ENCODE data around the gene SETDB1. TPM values are rescaled to one million over a fixed set of nuclear protein-coding genes. Genes with fewer than 3 reads are reported as not detected.
A peak's percentile ranks its signal among the peaks of the same experiment; 100 is the strongest.

The SETDB1 gene
- total RNA-seq, 1 donor from 2014 or later, result 28.6 TPM

DNA sequence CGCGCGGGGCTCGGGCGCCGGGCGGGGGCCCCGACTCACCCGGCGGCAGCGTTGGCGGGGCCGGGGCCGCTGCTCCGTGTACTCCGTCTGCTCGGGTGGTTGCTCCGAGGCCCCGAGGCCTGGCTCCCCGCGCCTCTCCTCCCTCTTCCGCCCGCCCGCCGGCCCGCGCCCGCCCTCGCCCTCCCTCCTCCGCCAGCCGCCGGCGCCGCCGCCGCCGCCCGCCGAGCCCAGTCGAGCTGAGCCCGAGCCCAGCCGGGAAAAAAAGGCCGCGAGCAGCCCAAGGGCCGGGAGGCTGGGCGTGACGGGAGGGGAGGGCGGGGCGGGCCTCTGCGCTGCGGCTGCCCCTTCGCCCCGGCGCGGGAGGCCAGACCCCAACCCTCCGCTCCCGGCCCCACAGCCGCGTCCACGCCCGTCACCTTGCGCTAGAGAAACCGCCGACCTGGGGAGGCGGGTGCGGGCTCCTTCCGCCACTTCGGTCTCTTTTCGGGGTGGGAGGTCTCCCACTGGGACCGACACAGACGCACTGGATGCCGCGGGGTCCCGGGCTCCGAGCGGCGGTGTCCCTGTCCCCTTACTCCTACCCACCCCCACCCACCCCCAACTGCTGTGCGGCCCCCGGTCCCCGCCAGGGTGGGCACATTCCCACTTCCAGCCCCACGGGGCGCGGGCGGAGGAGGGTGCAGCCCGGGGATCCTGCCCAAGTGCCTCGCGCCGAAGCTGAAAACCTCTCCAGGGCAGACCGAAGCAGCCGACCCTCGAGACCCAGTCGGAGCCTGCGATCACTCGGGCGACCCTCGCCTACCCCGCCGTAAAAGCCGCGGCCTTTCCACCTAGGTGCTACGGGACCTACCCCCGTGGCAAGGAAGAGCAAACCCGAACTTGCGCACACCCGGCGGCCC is 48.7 kb downstream of the SETDB1 start, which contains the start of gene CERS2:
Gene CERS2, minus strand, starts transcription at position 256 of the 899 bp plus-strand sequence. CDS start 5,745 bp downstream, outside the sequence.
- DNase-seq (ENCODE audit: low read depth in 2 of 2), result peak; percentile 82 to 87

DNA sequence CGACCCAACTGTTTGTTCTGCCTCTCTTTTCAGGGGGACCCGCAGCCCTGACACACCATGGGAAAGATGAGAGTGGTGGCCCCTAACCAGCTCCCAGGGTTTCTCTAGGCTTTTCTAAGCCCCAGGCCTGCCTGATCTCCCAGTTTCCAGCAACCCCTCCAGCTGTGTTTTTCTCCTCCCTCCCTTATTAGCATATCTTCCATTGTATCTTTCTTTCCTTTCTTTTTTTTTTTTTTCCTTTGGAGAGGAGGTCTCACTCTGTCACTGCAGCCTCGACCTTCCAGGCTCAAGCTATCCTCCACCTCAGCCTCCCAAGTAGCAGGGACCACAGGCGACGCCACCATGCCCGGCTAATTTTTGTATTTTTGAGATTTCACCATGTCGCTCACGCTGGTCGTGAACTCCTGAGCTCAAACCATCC is 50.2 kb downstream of the SETDB1 start:
- DNase-seq (ENCODE audit: low read depth in 2 of 2), result no peak

DNA sequence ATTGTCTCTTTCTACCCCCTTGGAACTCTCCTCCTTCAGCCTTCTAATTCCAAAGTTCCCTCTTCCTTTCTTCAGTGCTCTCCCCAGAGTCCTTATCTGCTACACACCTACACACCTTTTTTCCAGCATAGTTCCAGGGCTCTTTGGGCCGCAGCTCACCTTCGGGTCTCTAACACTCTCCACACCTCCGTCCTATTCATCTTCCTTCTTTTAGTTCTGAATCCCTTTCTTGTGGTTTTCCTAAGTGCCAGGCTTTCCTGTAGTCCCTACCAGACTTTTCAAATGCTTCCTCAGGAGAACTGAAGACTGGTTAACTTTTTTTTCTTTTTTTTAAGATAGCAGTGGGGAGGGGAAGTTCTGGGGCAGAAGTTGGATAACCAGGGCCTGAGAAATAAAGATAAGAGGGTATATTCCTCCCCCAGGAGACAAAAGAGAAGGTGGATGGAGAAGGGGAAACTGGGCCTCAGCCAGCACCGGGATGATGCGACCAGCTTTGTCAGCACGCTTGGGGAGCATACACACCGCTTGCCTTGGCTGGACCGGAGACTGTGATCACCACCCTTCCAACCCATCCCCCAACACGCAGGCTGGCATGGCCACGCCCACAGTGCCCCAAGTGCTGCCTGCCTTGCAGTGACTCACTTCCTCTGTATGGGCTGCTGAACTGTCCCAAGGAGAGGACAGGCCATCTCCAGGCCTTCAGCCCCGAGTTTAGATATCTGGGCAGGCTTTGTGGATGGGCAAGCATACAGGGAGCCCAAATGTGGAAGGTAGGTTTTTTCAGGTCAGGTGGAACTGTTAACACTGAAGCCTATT is 50.9 kb downstream of the SETDB1 start:
- peak; percentile 22 to 59 for DNase-seq (ENCODE audit: low read depth in 2 of 2)

DNA sequence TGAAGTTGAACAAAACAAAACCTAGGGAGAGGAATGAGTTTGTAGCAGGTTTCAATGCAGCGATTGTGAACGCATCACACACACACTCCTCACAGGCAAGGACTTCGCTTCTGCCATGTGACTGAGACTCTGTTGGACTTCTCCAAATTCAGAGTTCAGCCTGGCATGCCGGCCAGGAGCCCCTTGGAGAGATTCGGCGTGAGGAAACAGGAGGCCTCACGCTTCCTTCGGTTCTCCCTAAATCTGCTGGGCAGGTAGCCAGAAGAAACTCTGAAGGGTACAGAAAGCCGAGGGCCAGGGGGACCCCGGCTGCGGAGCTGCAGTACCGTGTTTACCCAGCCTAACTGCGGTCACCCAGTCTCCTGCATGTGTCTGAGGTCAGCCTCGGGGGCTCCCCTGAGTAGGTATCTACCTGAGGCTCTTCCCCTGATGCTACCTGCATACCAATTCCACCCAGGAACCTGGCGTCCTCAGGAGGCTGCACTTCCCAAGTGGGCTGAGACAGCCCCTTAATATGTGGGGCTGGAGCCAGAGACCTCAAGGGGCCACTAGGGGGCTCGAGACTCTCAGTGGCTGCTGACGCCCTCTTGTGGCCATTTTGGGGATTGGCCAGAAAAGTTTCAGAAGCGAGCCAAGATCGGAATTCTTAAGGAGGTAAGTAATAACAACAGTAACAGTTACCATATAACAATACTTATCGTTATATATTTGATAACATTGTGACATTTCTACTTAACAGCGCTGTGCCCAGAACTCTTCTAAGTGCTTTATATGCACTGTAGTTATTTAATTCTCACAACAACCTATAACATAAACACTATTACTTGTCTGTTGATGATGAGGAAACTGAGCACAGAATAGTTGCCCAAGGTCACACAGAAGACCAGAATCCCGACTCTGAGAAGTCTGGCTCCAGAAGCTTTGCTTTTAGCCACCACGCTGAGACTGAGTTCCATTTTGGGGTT is 53.2 kb downstream of the SETDB1 start:
- DNase-seq (ENCODE audit: low read depth in 2 of 2), result peak; percentile 84 to 87

DNA sequence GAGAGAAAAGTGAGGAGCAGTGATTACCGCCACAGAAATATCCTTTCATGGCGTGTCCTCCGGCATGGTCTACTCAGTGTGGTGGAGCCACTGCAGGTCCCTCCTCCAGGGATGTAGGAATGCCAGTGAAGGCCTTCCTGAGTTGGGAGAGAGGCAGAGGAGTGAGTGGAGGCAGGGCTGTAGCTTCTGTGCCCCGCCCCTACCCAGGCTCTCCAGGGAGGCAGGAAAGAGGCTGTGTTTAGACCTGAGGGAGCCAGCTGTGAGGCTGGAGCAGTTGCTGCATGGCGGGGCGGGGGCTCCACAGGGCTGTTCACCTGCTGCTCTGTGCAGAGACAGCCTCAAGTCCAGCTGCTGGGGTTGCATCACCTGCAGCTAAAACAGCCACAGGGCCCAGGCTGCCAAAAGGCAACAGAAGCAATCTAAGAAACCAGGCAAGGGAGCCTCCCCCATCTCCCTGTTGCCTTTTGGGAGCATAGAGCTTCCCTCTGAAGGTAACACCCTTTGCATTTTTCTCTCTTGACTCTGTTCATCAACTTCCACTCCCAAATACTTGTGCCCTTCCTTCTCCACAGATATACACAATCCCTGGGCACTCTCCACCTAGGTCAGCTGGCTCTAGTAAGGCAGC is 55.1 kb downstream of the SETDB1 start:
- DNase-seq (ENCODE audit: low read depth in 2 of 2), result no peak

DNA sequence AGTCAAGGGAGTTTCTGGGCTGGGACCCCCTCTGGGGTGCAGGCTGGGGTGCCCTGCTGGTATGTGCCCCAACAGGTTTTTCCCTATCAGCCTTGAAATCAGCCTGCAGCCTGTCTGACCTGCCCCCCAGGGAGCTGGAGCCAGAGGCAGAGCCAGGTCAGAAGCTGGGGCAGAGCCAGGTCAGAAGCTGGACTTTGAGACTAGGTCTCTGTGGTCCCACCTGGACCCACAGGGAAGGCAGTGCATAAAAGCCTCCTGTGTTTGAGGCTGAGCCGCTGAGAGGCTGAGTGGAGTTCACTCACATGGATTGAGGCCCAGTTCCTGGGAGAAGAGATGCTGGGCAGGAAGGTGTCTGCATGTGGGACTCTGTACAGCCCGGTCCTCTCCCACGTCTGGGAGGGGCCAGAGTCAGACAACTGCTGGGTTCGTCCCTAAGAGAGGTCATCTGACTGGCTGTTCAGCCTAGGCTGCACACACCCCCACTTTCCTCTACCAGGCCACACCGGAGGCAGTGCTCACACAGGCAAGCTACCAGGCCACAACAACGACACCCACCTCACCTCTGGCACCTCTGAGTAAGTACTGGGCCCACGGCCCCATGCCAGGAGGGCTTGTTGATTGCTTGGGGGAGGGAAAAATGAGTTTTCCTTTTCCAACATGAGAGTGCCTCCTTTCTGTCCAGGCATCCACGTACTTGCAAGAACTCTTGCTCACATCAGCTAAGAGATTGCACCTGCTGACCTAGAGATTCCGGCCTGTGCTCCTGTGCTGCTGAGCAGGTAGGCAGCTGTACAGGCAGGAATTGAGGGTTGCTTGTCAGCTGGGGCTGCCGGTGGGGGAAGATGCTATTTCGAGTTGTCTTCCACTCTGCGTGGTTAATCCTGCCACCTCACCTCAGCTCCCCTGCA is 55.9 kb downstream of the SETDB1 start, which contains the start of gene ANXA9:
Gene ANXA9, plus strand, starts transcription at position 488 of the 908 bp plus-strand sequence. CDS start 814 bp downstream, outside the sequence.
- DNase-seq (ENCODE audit: low read depth in 2 of 2), result no peak

DNA sequence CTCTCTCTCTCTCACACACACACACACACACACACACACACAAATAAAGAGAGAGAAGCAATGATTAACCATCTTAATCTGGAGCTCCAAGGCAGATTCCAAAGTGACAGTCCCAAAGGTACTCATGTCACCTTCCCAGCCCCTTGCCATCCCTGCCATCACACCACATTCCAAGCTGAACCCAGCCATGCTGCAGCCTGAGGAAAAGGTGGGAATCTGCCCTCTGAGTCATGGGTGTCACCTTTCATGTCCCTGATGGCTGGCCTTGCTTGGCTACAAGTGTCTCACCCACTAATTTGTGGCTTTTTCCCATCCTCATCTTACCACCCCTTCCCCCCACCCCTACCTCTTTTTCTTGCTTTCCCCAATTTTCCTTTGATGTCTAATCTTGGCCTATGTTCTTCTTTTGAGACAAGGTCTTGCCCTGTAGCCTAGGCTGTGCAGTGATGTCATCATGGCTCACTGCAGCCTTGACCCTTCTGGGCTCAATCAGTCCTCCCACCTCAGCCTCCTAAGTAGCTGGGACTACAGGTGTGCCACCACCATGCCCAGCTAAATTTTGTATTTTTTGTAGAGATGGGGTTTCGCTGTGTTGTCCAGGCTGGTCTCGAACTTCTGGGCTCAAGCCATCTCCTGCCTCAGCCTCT is 59.1 kb downstream of the SETDB1 start:
- DNase-seq (ENCODE audit: low read depth in 2 of 2), result no peak

DNA sequence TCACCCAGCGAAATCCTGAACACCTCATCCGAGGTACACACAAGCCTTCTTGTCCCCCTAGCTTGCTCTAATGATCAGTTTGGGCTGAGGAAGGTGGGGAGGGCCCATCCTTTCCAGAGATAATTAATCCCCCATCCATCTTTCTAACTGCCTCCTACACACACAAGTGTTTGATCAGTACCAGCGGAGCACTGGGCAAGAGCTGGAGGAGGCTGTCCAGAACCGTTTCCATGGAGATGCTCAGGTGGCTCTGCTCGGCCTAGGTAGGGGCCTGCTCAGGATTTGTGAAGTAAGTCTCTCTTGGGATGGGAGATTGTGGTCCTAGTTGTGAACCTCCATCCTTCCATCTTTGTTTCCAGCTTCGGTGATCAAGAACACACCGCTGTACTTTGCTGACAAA is 61.8 kb downstream of the SETDB1 start:
- DNase-seq (ENCODE audit: low read depth in 2 of 2), result no peak

DNA sequence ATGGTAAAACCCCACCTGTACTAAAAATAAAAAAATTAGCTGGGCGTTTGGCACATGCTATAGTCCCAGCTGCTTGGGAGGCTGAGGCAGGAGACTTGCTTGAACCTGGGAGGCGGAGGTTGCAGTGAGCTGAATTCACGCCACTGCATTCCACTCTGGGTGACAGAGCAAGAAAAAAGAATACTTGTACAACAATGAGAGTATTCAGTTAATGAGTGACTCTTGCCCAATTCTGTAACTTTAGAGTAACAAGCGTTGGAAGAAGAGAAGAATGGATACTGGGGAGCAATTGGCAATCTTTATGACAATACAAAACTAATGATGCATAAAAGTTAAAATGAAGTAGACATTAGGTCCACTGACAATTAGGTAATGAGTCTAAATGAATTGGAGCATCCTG is 66.5 kb downstream of the SETDB1 start:
- no peak for DNase-seq (ENCODE audit: low read depth in 2 of 2)

DNA sequence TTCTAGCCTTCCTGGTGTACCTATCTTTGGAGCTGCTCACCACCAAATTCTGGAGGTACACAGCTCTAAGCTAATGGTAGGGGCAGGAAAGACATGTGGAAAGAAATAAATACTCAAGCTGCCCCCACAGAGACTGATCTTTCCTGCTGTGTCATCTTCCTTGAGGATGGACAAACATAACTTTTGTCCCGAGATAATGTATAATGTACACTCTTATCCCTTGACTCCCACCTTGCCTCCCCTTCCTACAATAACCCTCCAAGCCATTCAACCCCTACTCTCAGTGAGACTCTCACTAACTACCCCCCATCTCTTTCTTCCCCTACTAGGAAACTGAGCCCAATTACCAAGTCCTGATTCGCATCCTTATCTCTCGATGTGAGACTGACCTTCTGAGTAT is 68.1 kb downstream of the SETDB1 start:
- DNase-seq (ENCODE audit: low read depth in 2 of 2), result no peak

DNA sequence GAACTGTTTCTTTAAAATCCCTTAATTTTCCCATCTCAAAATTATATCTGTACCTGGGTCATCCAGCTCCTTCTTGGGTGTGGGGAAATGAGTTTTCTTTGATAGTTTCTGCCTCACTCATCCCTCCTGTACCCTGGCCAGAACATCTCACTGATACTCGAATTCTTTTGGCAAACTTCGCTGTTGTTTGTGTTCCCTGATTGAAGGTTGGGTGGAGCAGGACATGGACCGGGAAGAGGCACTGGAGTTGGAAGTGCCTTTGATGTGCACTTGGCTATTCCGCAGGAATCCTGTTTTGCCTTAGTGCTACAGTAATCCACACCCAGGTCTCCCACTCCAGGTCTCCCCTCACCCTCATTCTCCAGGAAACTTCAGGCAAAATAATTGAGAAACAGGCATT is 69.3 kb downstream of the SETDB1 start:
- DNase-seq (ENCODE audit: low read depth in 2 of 2), result no peak

DNA sequence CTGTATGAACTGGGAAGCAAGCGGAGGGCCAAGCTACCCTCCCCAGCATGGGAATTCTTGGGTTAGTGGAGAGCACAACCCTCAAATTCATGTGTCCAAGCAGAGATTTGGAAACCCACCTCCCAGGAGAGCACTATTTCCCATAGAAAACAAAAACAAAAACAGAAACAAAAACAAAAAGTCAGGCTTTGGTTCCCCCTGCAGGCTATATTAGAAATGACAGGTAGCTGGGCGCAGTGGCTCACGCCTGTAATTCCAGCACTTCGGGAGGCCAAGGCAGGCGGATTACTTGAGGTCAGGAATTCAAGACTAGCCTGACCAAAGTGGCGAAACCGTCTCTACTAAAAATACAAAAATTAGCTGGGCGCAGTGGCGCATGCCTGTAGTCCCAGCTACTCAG is 69.7 kb downstream of the SETDB1 start:
- DNase-seq (ENCODE audit: low read depth in 2 of 2), result peak; percentile 26 to 29

DNA sequence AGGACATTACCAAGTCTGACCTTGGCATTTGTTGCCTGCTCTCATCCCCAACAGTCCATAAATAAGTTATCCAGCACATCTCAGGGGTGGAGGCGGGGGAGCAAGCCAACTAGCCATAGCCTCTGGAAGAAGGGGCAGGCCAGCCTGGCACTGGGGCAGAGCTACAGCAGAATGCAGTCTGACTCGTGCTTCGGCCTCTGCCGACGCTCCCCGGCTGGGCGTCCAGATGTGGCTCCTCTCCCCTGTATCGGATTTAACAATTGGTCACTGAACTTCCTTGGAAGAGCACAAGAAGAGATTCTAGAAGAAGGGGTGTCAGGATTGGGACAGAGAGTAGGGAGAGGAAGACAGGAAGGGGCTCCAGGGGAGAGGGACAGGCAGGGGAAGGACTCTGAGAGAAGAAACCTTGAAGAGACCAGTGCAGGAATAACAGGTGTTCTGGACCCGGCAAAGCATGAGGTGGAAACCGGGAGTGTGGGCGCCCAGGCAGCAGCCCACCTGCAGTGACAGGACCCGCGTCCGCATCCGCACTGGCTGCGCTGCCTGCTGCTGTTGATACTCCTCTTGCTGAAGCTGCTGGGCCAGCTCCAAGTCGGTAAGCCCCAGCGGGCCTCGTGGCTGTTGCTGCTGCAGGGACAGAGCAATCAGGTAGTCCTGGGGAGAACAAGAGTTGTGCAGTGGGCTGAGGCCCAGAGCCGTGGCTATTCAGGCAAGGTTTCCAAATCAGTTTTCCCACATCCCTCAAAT is 71.1 kb downstream of the SETDB1 start:
- DNase-seq (ENCODE audit: low read depth in 2 of 2), result no peak

DNA sequence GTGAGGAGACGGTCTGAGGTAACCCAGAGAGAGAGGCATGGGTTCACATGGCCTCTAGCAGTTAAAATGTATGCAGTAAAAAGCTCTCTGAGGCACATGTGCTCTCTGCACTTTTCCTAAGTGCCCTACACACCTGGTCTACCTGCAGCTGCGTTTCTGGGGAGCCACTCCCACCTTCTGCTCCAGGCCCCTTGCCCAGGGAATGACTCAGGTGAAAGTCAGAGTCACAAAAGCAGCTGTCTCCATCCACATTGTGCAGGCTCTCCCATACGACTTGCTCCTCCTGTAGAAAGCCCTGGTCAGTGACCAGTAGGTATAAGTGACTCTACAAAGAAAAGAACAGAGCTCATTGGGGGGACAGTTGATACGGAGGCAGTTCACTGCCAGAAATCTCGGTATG is 71.8 kb downstream of the SETDB1 start:
- no peak for DNase-seq (ENCODE audit: low read depth in 2 of 2)

DNA sequence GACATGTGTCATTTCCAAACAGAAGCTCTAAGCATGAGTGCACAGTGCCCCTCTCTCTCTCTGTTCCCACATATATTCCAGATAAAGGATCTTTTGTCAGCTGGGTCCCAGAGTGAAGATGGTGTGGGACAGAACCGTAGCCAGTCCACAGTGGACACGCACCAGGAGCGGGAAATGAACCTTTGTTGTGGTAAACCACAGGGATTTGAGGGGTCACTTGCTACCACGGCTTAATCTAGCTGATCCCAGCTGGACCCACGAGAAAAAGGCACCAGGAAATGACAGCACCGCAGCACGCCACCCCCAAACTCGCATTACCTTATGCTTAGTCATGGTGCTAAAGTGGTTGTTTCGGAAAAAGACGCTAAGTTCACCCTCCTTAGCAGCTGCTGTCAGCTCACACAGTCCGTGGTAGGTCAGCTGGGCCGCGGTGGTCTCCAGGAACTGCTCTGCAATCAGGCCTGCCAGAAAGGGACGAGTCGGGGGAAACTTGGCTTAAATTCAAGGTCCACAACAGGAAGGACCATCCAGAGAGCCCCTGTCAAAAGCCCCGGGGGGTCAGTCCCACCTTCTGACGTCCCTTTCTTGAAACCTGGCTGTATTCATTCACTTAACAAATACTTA is 73.0 kb downstream of the SETDB1 start:
- peak; percentile 51 to 96 for DNase-seq (ENCODE audit: low read depth in 2 of 2)

DNA sequence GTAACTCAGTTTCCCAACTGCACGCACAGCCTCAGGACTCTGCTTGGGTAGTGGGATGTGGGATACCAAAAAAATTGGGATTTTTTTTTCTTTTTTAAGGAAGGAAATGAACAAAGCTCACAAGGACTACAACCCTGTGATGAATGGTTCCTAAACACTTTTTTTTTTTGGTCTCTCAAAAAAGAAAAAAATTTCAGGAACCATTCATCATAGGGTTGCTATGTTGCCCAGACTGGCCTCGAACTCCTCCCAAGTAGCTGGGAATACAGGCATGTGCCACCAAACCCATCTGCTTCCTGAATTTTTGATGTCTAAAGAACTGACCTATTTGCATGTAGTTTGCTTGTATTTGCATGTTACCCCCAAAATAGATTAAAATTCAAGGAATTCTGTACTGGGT is 73.8 kb downstream of the SETDB1 start:
- DNase-seq (ENCODE audit: low read depth in 2 of 2), result peak in 1 of 2 donors; percentile 21

DNA sequence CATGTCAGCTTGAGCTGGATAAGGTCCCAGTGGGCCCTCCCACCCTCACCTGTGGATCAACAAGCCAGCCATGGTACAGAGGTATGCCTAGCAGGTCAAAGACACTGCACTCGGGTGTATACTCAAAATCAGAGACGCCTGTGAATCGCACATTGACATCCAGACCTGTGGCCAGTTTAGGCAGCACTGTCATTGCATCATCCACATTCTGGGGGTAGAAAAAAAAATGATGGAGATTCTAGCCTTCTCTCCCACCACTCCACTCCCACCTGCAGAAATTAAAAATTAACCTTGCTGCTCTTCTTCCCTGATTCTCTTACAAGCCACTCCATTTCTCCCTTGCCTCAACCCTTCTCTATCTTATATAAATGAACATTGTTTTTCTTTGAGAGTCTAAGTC is 74.2 kb downstream of the SETDB1 start:
- DNase-seq (ENCODE audit: low read depth in 2 of 2), result no peak

DNA sequence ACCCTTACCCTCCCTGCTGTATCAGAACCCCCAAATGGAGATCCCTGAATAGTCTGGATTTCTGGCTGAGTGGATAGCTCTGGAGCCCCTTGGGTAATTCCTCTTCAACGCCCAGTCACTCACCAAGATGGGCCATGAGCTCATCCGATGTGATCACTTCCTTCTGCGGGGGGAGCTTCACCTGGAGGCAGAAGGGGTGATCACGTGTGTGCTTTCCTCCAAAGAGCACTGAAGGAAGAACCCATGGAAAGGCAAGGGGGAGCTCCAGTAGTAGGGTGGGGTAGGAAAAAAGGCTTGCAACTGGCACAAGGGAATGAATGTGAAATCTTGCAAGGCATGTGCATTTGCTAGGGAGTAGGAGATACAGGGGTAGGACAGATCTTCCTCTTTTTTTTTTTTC is 75.4 kb downstream of the SETDB1 start:
- DNase-seq (ENCODE audit: low read depth in 2 of 2), result peak in 1 of 2 donors; percentile 67
